Muscle of leg (tissue), 11 donors: ENCODE results near the gene CST9. TPM values are rescaled to one million over a fixed set of nuclear protein-coding genes. Genes with fewer than 3 reads are reported as not detected.
"Not testable (repeated sequence)": the region's sequence is repeated elsewhere in the genome, so short reads cannot be mapped to it uniquely, and the experiment has no call there.

ENCODE experiments used
- DNase-seq: peaks from one replicate; pipeline ENCODE4 v3.0.0; 2013
- H3K27ac ChIP-seq: one replicate; pipeline ENCODE4 v1.5.1; 2013; ENCODE audit warnings: mild to moderate bottlenecking, low read length, control low read depth
- H3K27me3 ChIP-seq: one replicate; pipeline ENCODE4 v1.6.1; 2013; ENCODE audit warnings: low read length; ENCODE audit not compliant: control insufficient read depth, insufficient read depth
- H3K36me3 ChIP-seq: one replicate; pipeline ENCODE4 v1.6.1; 2013; ENCODE audit warnings: low read length; ENCODE audit not compliant: control insufficient read depth, insufficient read depth
- H3K4me1 ChIP-seq: one replicate; pipeline ENCODE4 v1.6.1; 2013; ENCODE audit warnings: low read length; ENCODE audit not compliant: control insufficient read depth, insufficient read depth
- H3K4me3 ChIP-seq: one replicate; pipeline ENCODE4 v1.5.1; 2013; ENCODE audit warnings: low read length, control low read depth
- H3K9me3 ChIP-seq: replicated peaks from 2 replicates; pipeline ENCODE4 v1.6.1; 2013; ENCODE audit warnings: low read depth, low read length; ENCODE audit not compliant: control insufficient read depth
- WGBS: methylation state at CpG from one replicate; pipeline ENCODE4 v1.1.5; 2013; ENCODE audit warnings: missing lambda C conversion rate; ENCODE audit not compliant: insufficient coverage; 5-methylcytosine and 5-hydroxymethylcytosine counted together
- polyA plus RNA-seq, 8 donors: library from polyadenylated mRNA; unstranded; fragments of 120-200 nt; gene quantifications; one replicate each; pipeline versions ENCODE4 v1.2.1 to v1.2.3, GENCODE V29; 2013; ENCODE audit warnings: inconsistent platforms in 1 of 8, low replicate concordance in 1 of 8; ENCODE audit not compliant: insufficient read length in 8 of 8, insufficient read depth in 1 of 8
- total RNA-seq: library from RNA; stranded (reverse); fragments of 120-200 nt; gene quantifications from one replicate; pipeline ENCODE4 v1.2.4, GENCODE V29; 2013

Gene CST9
- total and polyA plus RNA-seq, 9 donors, result not detected

DNA sequence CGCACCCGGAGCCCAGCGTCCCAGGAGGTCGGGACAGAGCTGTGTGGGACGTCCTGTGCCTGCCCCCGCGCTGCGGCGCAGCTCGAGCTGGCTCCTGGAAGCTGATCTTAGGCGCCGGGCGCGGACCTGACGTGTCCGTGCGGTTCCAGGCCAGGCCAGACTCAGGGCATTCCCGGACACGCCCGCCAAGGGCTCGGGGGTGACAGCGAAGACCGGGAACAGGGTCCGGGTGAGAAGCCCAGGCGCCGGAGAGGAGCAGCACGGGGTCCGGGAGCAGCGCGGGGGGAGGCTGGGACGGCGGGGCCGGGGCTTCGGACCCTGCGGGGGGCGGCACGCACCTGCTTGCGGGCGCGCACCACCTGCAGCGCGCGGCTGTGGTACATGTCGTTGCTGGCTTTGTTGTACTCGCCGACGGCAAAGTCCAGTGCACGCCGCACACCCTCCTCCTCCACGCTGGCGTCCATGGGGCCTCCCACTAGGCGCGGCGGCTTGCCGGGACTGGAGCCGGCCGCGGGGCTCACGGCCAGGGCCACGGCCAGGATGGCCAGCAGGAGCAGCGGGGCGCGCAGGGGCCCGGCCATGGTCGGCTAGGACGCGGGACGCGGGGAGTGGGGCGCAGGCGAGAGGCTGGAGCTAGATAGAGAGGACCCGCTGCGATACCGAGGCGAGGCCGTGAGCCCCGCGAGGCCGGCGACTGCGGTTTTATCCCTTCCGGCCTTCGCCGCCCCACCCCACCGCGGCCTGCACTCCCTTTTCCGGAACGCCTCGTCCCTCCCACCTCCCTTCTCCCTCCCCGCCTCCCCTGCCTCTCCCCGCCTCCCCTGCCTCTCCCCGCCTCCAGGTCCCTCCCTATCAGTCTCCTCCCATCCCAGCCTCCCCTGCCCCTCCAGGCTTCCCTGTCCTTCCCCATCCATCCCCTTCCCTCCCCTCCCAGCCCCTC is 31.8 kb upstream of the CST9 start, which contains the start of gene CST3:
Gene CST3, minus strand, starts transcription at position 674 of the 940 bp plus-strand sequence. Its CDS starts 93 bp downstream, at position 581.
- Histone ChIP-seq H3K36me3 (peaks cover 21% of the 10 kb centered on the region), H3K4me1 (peaks cover 49% of the 10 kb centered on the region), H3K27ac (no peak within 1 kb of the TSS), H3K9me3 (no peaks in the 10 kb centered on the region), H3K27me3 (no peaks in the 10 kb centered on the region), H3K4me3 (peak within 1 kb of the TSS; percentile 67)
- peak; percentile 92 for DNase-seq
- WGBS, result under 1% methylated on average over 91 of the region's 92 CpGs

DNA sequence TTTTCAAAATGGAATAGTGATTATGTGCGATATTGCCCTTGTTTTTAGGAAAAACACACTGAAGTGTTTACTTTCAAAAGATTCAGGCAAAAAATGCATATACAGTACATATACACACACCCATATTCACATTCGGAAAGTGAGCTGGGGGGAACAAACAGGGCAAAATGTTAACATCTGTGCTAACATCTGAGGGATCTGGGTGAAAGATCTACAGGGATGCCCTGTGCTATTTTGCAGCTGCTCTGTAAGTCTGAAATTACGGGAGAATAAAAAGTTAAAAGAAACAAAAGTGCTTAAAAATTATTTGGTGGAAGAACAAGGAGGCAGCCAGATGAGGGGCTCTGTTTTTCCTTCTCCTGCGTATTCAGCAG is 31.2 kb upstream of the CST9 start:
- peaks cover 26% of the 10 kb centered on the region for H3K36me3 ChIP-seq
- H3K4me1 ChIP-seq, result peaks cover 49% of the 10 kb centered on the region
- no peak overlapping the region for H3K27ac ChIP-seq
- no peaks in the 10 kb centered on the region for H3K27me3 ChIP-seq
- no peak for DNase-seq
- no peaks in the 10 kb centered on the region for H3K9me3 ChIP-seq
- WGBS, result 0% methylated on average over 3 of the region's 4 CpGs
- peak overlapping the region; percentile 67 for H3K4me3 ChIP-seq

DNA sequence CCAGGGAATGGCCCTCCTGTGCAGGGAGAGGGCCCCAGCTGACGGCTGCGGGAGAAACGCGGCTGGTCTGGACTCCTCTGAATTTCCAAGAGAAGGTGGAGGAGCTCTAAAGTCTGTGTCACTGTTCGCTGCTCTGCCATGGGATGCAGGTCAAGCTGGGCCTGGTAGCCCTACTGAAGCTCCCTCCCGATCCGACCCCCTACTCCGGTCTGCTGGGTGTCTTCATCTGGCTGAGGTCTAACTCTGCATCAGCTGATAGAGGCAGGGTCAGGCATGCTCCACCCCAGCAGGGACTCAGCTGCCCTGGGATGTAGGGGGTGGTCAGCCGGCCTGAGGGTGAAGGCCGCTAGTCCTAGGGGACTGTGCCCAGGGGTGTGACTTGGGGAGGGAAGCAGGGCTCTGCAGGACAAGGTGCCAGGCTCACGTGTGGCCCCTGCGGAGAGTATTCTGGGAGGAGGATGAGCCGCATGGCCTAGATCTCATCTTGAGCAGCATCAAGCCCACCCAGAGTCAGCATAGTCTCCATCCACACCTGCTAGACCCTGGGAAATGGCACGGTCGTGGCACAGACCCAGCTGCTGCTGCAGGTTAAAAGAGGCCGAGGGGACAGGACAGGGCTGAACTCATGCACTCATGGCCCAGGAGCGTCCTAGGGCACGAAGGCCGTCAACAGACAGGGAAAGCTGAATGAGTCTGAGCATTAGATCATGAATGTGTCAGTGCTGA is 30.6 kb upstream of the CST9 start:
- no peak for DNase-seq
- Histone ChIP-seq H3K36me3 (peaks cover 28% of the 10 kb centered on the region), H3K4me1 (peaks cover 47% of the 10 kb centered on the region), H3K4me3 (peak overlapping the region; percentile 67), H3K27ac (no peak overlapping the region), H3K27me3 (no peaks in the 10 kb centered on the region), H3K9me3 (no peaks in the 10 kb centered on the region)
- WGBS, result 57% methylated on average over 14 of the region's 19 CpGs

DNA sequence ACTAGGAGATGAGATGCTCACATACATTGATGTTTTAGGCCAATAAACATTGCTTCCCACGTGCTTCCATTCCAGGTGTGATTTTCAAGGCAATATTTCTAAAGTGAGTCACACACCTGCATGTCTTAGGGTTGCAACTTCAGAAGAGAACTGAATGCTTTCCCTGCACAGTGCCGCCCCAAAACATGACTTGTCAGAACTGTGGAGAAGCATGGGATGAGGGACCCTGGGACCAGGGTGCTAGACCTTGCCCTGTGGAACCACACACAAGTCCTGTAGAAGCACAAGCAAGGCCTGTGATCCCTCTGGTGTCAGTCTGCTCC is 30.0 kb upstream of the CST9 start:
- Histone ChIP-seq H3K4me1 (peaks cover 46% of the 10 kb centered on the region), H3K36me3 (peaks cover 28% of the 10 kb centered on the region)
- no CpG with 5 or more reads among the region's 2 CpGs for WGBS
- DNase-seq, H3K27me3 ChIP-seq, H3K9me3 ChIP-seq, H3K27ac ChIP-seq, H3K4me3 ChIP-seq: not testable (repeated sequence)

DNA sequence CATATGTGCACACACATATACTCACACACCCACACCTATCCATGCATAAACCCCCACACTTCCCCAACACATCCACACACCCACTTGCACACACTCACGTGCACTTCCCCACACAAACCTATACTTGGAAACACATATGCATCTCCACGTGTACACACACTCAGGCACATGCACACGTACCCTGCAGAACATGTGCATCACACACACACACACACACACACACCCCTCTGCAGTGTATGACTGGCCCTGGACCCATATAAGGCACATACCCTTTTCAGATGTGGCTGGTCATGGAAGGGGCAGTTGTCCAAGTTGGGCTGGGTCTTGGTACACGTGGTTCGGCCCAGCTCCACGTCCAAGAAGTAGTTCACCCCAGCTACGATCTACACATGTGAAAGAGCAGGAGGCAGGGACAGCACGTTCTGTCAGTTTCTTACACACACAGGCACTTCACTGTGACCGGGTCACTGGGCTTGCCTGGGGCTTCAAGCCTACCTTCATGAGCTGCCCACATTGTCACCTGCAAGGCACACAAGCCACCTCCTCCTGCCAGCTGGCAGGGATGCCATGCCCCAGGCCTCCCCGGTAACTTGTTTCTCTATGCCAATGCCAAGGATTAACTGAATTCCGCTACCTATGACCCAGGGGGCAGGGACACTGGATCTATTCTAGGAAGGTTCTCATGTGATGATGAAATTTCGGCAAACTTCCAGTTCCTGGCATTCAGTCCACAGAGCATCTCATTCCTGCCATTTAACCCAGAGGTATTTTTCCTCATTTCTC is 29.5 kb upstream of the CST9 start:
- peaks cover 46% of the 10 kb centered on the region for H3K4me1 ChIP-seq
- no peaks in the 10 kb centered on the region for H3K27me3 ChIP-seq
- no peak overlapping the region for H3K4me3 ChIP-seq
- DNase-seq, result no peak
- WGBS, result 83% methylated on average over 7 of the region's 12 CpGs
- no peaks in the 10 kb centered on the region for H3K9me3 ChIP-seq
- peaks cover 28% of the 10 kb centered on the region for H3K36me3 ChIP-seq
- H3K27ac ChIP-seq, result no peak overlapping the region

DNA sequence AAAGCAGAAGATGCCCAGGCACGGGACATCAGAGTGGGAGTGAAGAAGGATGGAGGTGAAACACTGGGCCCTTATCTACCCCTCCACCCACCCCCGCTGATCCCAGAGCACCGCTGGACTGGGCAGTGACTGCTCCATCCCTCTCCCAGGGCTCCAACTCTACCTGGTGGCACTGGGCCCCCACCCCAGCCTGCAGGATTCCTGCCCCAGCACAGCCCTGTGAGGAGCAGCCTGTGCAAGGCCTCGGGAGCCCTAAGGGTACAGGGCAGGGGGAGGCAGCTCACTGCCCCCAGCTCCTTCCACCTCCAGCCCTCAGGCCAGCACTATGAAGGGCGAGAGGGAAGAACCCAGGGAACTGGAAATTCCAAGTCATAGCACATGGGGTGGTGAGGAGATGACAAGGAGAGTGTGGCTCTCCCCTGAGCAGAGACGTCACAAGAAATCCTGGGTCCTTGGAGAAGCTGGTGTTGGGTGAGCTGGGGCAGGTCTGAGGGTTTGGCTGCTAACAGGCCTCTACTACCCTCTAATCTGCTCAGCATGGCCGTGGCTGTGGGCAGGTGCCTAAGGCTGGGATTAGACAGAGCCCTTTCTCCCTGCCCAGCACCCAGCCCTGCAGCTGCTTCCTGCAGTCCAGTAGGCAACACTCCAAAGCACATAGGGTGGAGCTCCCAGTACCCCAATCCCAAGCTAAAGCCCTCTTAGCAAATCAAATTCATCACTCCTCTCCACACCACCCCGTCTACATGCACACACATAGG is 28.5 kb upstream of the CST9 start:
- Histone ChIP-seq H3K27ac (no peak overlapping the region), H3K27me3 (no peaks in the 10 kb centered on the region), H3K4me3 (no peak overlapping the region), H3K4me1 (peaks cover 46% of the 10 kb centered on the region), H3K9me3 (no peaks in the 10 kb centered on the region), H3K36me3 (peaks cover 28% of the 10 kb centered on the region)
- no peak for DNase-seq
- WGBS, result 61% methylated on average over 2 of the region's 8 CpGs

DNA sequence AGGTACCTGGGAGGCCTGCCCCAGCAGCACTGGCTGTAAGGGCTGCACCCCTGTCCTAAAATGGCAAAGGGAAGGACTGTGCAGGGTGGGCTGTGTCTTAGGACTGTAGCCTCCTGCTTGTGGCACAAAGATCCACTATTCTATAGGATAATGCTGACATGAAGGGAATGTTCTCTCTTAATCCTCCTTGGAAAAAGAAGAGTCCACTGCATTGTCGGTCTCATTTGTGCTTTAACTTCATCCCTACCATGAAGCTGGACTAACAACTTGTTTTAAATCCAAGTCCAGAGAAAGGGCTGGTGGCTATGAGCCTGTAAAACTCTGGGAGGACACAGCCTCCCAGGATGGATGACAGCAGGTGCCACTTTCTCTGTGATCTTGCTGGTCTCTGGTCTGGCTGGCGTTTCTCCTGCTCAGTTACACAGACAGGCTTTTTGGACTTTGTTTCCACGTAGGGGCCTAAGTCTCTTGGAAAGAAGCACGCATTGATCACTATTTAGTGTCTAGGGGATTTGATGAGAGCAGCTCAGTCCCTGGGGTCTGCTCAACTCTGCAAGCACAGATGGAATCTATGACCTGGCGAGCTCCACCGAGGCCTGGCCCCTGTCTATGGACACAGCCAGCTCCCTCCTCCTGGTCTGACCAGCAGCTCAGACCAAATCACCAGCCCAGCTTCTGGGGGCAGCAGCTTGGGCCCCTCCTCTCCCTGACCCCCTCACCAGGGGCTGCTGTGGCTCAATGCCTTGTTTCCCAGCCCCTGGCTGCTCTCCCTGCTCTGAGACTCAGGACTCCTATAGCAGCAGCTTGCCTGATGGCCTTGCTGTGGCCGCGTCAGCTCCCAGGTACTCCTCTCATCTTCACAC is 27.2 kb upstream of the CST9 start:
- Histone ChIP-seq H3K36me3 (peaks cover 28% of the 10 kb centered on the region), H3K27me3 (no peaks in the 10 kb centered on the region), H3K4me1 (peaks cover 50% of the 10 kb centered on the region), H3K9me3 (no peaks in the 10 kb centered on the region), H3K4me3 (no peak overlapping the region), H3K27ac (peak overlapping the region; percentile 35)
- DNase-seq, result peak; percentile 68
- 0% methylated on average over 1 of the region's 8 CpGs for WGBS

DNA sequence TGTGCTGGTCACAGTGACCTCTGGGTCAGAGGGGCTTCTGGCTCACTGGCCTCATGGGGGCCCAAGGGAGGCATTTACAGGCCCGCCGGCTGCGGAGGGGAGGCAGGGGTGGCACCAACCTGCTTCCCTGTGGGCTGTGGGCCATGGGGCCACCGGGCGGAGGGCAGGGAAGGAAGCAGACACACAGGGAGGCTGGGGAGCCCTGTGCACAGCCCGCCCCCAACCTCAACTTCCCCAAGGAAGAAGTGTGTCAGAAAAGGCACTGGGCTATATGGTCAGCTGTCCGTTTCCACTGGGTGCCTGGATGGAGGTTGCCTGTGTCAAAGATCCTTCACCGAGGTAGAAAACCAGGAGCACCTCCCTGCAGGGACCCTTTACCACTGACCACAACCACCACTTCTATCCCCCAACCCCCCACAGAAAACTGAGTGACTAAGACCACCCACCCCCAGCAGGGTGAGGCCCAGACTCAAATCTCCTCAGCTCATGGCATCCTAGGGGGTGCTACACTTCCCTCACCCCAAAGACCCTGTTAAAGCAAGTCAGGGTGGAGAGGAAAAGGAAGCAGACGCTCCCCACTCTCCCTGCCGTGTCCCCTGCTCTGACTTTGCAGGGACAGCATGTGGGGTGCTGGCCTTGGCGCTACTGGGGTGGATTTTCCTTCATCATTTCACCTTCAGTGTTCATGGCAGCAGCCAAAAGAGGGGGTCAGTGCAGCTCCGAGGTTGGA is 26.4 kb upstream of the CST9 start:
- Histone ChIP-seq H3K9me3 (no peaks in the 10 kb centered on the region), H3K4me3 (no peak overlapping the region), H3K27ac (no peak overlapping the region), H3K36me3 (peaks cover 28% of the 10 kb centered on the region), H3K4me1 (peaks cover 50% of the 10 kb centered on the region), H3K27me3 (no peaks in the 10 kb centered on the region)
- WGBS, result 80% methylated on average over 5 of the region's 12 CpGs
- DNase-seq, result no peak
